HL-60 (cell line): ENCODE data around the gene PIGZ.

Experiments used
- POLR2AphosphoS5 ChIP-seq: IDR thresholded peaks from 2 replicates; pipeline ENCODE4 v1.6.1; 2012; ENCODE audit warnings: low read depth
- TF ChIP-seq, protein P1 (sequence below): IDR thresholded peaks from one replicate; pipeline ENCODE4 v1.5.1; 2011; ENCODE audit warnings: low read length, control low read depth, inconsistent platforms; ENCODE audit not compliant: insufficient read depth

DNA sequence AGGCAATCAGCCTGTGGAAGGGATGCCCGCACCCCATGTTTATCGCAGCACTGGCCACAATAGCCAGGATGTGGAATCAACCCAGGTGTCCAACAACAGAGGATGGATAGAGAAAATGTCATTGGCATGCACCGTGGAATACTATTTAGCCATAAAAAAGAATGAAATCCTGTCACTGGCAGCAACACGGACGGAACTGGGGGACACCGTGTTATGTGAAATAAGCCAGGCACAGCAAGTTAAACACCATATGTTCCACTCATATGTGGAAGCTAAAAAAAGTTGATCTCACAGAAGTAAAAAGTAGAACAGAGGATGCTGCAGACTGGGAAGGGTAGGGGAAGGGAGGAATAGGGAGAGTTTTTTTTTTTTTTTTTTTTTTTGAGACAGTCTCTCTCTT is 45.4 kb upstream of the PIGZ start:
- TF ChIP-seq, protein P1, sequence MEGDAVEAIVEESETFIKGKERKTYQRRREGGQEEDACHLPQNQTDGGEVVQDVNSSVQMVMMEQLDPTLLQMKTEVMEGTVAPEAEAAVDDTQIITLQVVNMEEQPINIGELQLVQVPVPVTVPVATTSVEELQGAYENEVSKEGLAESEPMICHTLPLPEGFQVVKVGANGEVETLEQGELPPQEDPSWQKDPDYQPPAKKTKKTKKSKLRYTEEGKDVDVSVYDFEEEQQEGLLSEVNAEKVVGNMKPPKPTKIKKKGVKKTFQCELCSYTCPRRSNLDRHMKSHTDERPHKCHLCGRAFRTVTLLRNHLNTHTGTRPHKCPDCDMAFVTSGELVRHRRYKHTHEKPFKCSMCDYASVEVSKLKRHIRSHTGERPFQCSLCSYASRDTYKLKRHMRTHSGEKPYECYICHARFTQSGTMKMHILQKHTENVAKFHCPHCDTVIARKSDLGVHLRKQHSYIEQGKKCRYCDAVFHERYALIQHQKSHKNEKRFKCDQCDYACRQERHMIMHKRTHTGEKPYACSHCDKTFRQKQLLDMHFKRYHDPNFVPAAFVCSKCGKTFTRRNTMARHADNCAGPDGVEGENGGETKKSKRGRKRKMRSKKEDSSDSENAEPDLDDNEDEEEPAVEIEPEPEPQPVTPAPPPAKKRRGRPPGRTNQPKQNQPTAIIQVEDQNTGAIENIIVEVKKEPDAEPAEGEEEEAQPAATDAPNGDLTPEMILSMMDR: no peak
- TF ChIP-seq POLR2AphosphoS5: no peak
